Measurements from ENCODE around the gene CPSF3. TPM values are rescaled to one million over a fixed set of nuclear protein-coding genes. Genes with fewer than 3 reads are reported as not detected.

The CPSF3 gene
- total and polyA plus RNA-seq, 2 of the 8 experiments (the other 6 are each of a cell fraction or from before 2014, with no cell fraction given), result 44.5 to 93.3 TPM

- Histone ChIP-seq H3K4me3 (ENCODE audit: extremely low read depth in 1 of 4, insufficient read depth in 2 of 4, low read depth in 3 of 4, low read length in 4 of 4) (peak overlapping the region; percentile 20 to 64 (median 48)), H3K56ac (replicated peaks; ENCODE audit: insufficient read length, low read depth, low read length) (no peak overlapping the region), H3K18ac (ENCODE audit: extremely low read depth, low read length) (no peak overlapping the region; the same call in 1 of the 2 replicates), H2BK20ac (ENCODE audit: low read length) (no peak overlapping the region), H3K27ac (ENCODE audit: low read depth, low read length) (no peak overlapping the region), H3K79me1 (ENCODE audit: low read depth, low read length) (no peaks in the 10 kb centered on the region), H3K9me3 (ENCODE audit: insufficient read depth in 2 of 2, low read depth in 1 of 2, low read length in 1 of 2) (peaks cover 5% of the 10 kb centered on the region in 2 experiments; a peak in 3 of 4 replicates), H3K36me3 (ENCODE audit: control insufficient read depth in 2 of 4, insufficient read depth in 4 of 4, low read length in 3 of 4) (peaks cover 5 to 25% (median 14%) of the 10 kb centered on the region in 4 experiments), H2AFZ (ENCODE audit: low read length) (no peak overlapping the region), H3K23me2 (ENCODE audit: low read depth, low read length) (peaks cover 11% of the 10 kb centered on the region), H3K23ac (ENCODE audit: insufficient read length) (no peak overlapping the region), H4K8ac (ENCODE audit: extremely low read depth, insufficient read depth, low read length) (peak overlapping the region; percentile 28), H2BK12ac (ENCODE audit: low read depth, low read length) (no peak overlapping the region), H4K91ac (replicated peaks; ENCODE audit: insufficient read length, low read length) (no peak overlapping the region), H2AK5ac (ENCODE audit: low read depth, low read length) (no peak overlapping the region), H2BK5ac (ENCODE audit: low read depth, low read length) (0 out of 2 replicates have a peak overlapping the region, but pooled peaks have one; percentile 1), H2BK15ac (ENCODE audit: low read length) (no peak overlapping the region), H3K4ac (replicated peaks; ENCODE audit: insufficient read length, low read depth, low read length) (no peak overlapping the region), H3K4me2 (ENCODE audit: insufficient read depth in 1 of 2, low read depth in 2 of 2, low read length in 2 of 2) (peak overlapping the region; percentile 55 to 65), H3K79me2 (ENCODE audit: control insufficient read depth in 1 of 2, insufficient read depth in 2 of 2, low read length in 2 of 2) (no peaks in the 10 kb centered on the region), H2BK120ac (replicated peaks; ENCODE audit: low read depth, low read length) (no peak overlapping the region), H3K27me3 (replicated peaks in 1 of 4; ENCODE audit: control insufficient read depth in 3 of 4, extremely low read depth in 1 of 4, insufficient read depth in 3 of 4, low read length in 3 of 4) (peaks cover 0 to 2% (median 0%) of the 10 kb centered on the region in 4 experiments; a peak in 2 of 7 replicates), H4K20me1 (replicated peaks in 1 of 2; ENCODE audit: control insufficient read depth in 1 of 2, insufficient read depth in 2 of 2, low read length in 2 of 2) (no peaks in the 10 kb centered on the region), H3K4me1 (replicated peaks in 1 of 4; ENCODE audit: control insufficient read depth in 3 of 4, insufficient read depth in 4 of 4, low read length in 3 of 4) (peaks cover 0 to 4% (median 2%) of the 10 kb centered on the region in 4 experiments; a peak in 2 of 7 replicates), H4K5ac (ENCODE audit: insufficient read length, low read depth, low read length) (no peak overlapping the region), H3K9ac (replicated peaks in 1 of 4; ENCODE audit: extremely low read depth in 1 of 4, low read depth in 3 of 4, low read length in 3 of 4) (peak overlapping the region in 2 of 4 experiments; percentile 25 to 48; a peak in 4 of 7 replicates), H3K14ac (ENCODE audit: insufficient read length) (no peak overlapping the region)
- FAIRE-seq (no peak), DNase-seq (ENCODE audit: low read depth in 1 of 2, low spot score in 2 of 2) (peak in 1 of 2 experiments; percentile 51)
- POLR2A ChIA-PET (ENCODE audit: partially characterized antibody), result interaction anchor here (0.8 to 2.9 kb wide), 4 partner anchors 9 to 157 kb away, joined by 3 to 12 read pairs (median 6); partner anchors contain the start of genes ADAM17 and YWHAQ
- CTCF ChIA-PET (ENCODE audit: partially characterized antibody), result interaction anchor here (0.7 to 1.7 kb wide), 5 partner anchors 296 to 585 kb away, joined by 3 to 6 read pairs (median 3); no protein-coding TSS in a partner anchor
- 37% methylated on average over 28 of the region's 39 CpGs; no CpG with 5 or more reads in 1 of the 2 experiments for WGBS, 2 experiments (ENCODE audit: extremely low coverage in 1 of 2, insufficient coverage in 1 of 2, insufficient read length in 1 of 2, insufficient replicate concordance in 2 of 2, low coverage in 1 of 2, low lambda C conversion rate in 2 of 2, missing lambda C conversion rate in 1 of 2)
- TF ChIP-seq POLR2A (IDR thresholded peaks at IDR 0.05; ENCODE audit: control extremely low read depth in 1 of 2, low read depth in 2 of 2, low read length in 2 of 2) (peak in 1 of 2 experiments; percentile 41; a peak in 1 of 3 replicates), KDM4A (IDR thresholded peaks at IDR 0.05; ENCODE audit: low read depth, low read length, severe bottlenecking) (peak; percentile 22), MAFK (IDR thresholded peaks at IDR 0.05; ENCODE audit: low read depth, low read length) (no peak), E2F6 (IDR thresholded peaks at IDR 0.05) (peak; percentile 69; the same call in 1 of the 2 replicates), MAX (IDR thresholded peaks at IDR 0.05) (0 out of 2 replicates have a peak, but pooled peaks have one; percentile 52), RFX5 (IDR thresholded peaks at IDR 0.05; ENCODE audit: borderline replicate concordance, low read depth, low read length) (no peak)
Measured at GRCh38 chr2:9473985-9474360, 50.5 kb downstream of the CPSF3 start.
